GM18511 (cell line): Measurements from ENCODE around the gene LSS.
"Not testable (repeated sequence)": the region's sequence is repeated elsewhere in the genome, so short reads cannot be mapped to it uniquely, and the experiment has no call there.

Source experiments
- ATAC-seq: cut with Tn5 transposase; IDR thresholded peaks from one replicate; pipeline ENCODE4 v1.9.1; 2021; ENCODE audit warnings: mild to moderate bottlenecking, moderate library complexity; ENCODE audit not compliant: unreplicated experiment

The LSS gene

GRCh38 chr21:46171996-46172862, 56.3 kb downstream of the LSS start:
- ATAC-seq = no peak

GRCh38 chr21:46171585-46171984, 57.0 kb downstream of the LSS start:
- no peak for ATAC-seq

DNA sequence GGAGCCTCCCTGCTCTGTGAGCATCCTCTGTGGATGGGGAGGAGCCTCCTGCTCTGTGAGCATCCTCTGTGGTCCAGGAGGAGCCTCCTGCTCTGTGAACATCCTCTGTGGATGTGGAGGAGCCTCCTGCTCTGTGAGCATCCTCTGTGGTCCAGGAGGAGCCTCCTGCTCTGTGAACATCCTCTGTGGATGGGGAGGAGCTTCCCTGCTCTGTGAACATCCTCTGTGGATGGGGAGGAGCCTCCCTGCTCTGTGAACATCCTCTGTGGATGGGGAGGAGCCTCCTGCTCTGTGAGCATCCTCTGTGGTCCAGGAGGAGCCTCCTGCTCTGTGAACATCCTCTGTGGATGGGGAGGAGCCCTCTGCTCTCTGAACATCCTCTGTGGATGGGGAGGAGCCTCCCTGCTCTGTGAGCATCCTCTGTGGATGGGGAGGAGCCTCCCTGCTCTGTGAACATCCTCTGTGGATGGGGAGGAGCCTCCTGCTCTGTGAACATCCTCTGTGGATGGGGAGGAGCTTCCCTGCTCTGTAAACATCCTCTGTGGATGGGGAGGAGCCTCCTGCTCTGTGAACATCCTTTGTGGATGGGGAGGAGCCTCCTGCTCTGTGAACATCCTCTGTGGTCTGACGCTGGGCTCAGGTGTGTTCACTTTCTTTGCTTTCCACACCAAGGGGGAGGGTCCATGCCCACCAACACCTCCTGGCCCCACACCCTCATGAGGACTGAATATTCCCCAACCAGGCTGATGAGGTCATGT, 58.0 kb downstream of the LSS start:
- ATAC-seq = not testable (repeated sequence)

- no peak for ATAC-seq
Measured at GRCh38 chr21:46168659-46169386, 59.8 kb downstream of the LSS start.

GRCh38 chr21:46168238-46168637, 60.3 kb downstream of the LSS start:
- ATAC-seq = no peak

DNA sequence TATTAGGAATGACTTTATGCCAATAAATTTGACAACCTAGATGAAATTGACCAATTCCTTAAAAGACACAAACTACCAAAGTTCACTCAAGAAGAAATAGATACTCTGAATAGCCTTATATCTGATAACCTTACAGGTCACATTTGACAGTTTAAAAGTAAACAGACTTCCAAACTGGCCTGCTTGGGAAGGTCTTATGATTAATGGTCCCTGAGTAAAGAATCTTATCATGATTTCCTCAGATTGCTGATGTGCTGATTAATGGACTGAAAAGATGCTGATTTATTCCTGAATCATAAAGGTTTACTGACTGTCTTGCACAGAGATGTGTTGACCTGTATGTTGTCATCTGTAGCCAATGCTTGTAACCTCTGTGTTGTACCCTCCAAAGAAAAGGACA, 63.5 kb downstream of the LSS start:
- ATAC-seq = no peak

GRCh38 chr21:46163380-46163779, 65.2 kb downstream of the LSS start:
- ATAC-seq = no peak

- ATAC-seq = no peak
Measured at GRCh38 chr21:46161633-46162592, 66.7 kb downstream of the LSS start.

DNA sequence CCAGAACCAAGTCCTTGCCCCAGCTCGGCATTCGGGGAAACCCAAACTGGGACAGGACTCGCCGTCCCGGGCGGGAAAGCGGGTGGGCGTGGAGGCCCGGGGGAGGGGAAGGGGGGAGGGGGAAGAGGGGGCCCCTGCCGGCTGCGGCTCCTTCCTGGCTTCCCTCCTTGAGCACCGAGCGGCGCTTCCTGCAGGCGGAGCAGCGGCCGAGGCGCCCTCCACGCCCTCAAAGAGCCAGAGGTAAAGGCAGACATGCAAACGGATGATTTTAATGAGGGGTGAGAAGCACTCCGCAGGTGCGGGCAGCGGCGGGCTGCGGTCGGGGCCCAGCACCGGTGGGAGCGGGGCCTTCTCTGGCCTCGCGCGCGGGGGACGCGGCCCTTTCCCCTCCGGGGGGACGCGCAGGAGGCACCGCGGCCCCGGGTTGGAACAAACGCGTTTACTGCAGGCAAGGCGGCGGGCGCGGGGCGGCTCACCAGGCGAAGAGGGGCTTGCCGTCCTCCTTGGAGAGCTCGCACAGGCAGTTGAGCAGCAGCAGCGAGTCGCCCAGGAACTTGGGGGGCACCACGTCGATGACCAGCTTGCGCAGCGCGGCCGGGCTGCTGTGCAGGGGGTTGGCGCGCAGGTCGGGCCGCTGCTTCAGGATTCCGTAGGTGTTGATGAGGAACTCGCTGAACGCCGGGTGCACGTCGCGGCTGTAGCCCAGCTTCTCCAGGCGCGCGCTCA, 67.5 kb downstream of the LSS start:
- ATAC-seq = no peak

- no peak for ATAC-seq
Measured at GRCh38 chr21:46160657-46160906, 68.0 kb downstream of the LSS start.

GRCh38 chr21:46159841-46160656, 68.5 kb downstream of the LSS start:
- no peak for ATAC-seq

DNA sequence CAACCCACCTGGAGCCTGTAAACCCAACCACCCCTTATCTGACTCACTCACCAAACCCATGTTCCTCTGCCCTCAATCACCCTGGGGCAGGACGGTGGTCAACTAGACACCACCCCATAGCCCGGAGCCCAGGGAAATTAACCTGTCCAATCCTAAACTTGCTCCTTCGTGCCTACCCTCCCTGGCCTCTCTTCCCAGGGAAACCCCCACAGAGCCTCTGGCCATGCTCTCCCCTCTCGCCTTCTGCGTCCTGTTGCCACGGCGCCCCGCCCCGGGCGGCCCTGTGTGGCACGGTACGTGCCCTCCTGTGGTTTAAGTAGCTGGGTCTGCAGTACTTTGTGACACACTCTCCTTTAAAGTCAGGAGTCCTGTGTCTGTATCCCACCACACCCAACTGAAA, 69.2 kb downstream of the LSS start:
- no peak for ATAC-seq

DNA sequence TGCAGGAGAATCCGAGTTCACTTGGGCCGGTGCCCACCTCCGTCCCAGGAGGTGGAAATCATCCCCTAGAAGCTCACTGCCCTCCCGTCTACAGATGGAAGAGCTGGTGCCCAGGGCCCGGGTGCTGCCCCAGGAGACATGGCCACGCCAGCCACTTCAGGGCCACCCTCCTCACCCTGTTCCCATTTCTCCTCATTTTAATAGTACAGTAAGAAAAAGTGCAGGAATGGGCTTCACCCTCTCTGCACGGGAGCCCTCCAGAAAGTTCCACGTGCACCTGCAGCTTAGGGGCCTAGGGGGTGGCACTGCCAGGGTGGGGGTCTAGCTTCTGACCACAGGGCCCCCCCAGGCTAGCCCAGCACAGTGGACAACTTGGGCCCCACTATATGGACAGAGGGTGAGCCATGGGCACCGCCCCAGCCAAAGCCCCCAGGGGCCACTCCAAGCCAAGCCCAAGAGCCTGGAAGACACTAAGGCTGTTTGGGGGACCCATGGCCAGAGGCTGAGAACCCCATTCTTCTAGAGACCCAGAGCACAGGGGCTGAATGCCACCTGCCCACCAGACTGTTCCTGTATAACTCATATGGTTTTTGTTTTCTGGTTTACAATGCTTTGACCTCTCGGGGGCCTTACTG, 69.8 kb downstream of the LSS start:
- ATAC-seq = no peak

DNA sequence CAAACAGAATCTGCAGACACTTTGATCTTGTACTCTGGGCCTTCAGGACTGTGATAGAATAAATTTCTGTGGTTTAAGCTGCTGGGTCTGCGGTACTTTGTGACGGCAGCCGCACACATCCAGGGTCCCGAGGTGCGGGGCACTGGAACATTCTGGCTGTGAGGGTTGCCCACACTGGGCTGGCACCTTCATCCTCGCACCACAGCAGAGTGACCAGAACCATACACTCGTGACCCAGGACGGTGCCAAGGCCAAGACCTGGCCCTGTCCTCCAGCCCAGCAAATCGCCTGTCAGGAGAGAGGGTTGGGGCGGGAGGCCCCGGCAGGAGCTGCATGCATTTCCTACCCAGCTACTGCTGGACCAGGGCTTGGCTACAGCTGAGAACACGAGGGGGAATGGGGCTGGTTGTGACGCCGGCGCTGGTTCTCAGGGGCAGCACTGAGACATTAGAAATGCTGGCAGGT, 70.6 kb downstream of the LSS start:
- no peak for ATAC-seq

DNA sequence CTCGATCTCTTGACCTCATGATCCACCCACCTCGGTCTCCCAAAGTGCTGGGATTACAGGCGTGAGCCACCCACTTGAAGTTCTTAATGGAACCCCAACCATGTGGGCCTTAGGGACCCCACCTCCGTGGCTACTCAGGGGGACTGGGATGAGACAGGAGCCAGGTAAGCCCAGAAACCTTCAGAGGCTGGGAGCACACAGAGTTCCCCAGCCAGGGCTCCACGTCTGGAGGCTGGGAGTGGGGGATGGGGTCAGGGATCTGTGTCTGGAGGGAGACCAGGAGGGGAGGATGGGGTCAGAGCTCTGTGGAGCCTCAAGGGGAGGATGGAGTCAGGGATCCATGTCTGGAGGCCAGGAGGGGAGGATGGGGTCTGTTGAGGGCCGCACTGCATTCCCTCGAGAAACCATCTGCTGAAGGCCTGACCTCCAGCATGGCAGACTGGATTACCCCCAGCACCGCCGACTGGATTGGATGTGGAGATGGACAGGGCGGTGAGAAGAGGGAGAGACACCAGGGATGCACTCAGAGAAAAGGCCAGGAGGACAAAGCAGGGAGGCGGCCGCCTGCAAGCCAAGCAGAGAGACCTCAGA, 71.1 kb downstream of the LSS start:
- ATAC-seq = no peak

GRCh38 chr21:46156678-46157077, 71.9 kb downstream of the LSS start:
- no peak for ATAC-seq

GRCh38 chr21:46156378-46156645, 72.3 kb downstream of the LSS start:
- no peak for ATAC-seq
